Astrocyte of the hippocampus (primary cell): Measurements from ENCODE around the gene YEATS4.

Experiments used
- DNase-seq: peaks from one replicate; pipeline ENCODE4 v3.0.0; 2011; ENCODE audit warnings: low read depth, low spot score

YEATS4 gene

GRCh38 chr12:69342421-69342820, 17.1 kb upstream of the YEATS4 start:
- no peak for DNase-seq

GRCh38 chr12:69343357-69343756, 16.2 kb upstream of the YEATS4 start:
- no peak for DNase-seq

- DNase-seq = no peak
These were observed 15.5 kb upstream of the YEATS4 start for GRCh38 chr12:69343885-69344612.

GRCh38 chr12:69345077-69345476, 14.5 kb upstream of the YEATS4 start:
- no peak for DNase-seq

GRCh38 chr12:69345742-69346141, 13.8 kb upstream of the YEATS4 start:
- DNase-seq = no peak

GRCh38 chr12:69348162-69348938, 11.2 kb upstream of the YEATS4 start, which contains the start of gene LYZ:
Gene LYZ (plus strand): TSS chr12:69348381. CDS start chr12:69348409, 28 bp downstream.
- DNase-seq = no peak

GRCh38 chr12:69350002-69350626, 9.4 kb upstream of the YEATS4 start:
- DNase-seq = no peak

GRCh38 chr12:69350777-69351176, 8.8 kb upstream of the YEATS4 start:
- no peak for DNase-seq

GRCh38 chr12:69351462-69352236, 7.9 kb upstream of the YEATS4 start:
- DNase-seq = no peak

- DNase-seq = no peak
These were observed 6.6 kb upstream of the YEATS4 start for GRCh38 chr12:69352904-69353303.

GRCh38 chr12:69354172-69354555, 5.4 kb upstream of the YEATS4 start:
- no peak for DNase-seq

- no peak for DNase-seq
These were observed 4.9 kb upstream of the YEATS4 start for GRCh38 chr12:69354556-69355187.

- DNase-seq = no peak
These were observed 4.0 kb upstream of the YEATS4 start for GRCh38 chr12:69355363-69356028.

- DNase-seq = no peak
These were observed 767 bp downstream of the YEATS4 start for GRCh38 chr12:69360348-69360672.

- DNase-seq = no peak
These were observed 7.3 kb downstream of the YEATS4 start for GRCh38 chr12:69366796-69367195.

GRCh38 chr12:69368171-69368570, 8.6 kb downstream of the YEATS4 start:
- DNase-seq = no peak

GRCh38 chr12:69383074-69383473, 23.5 kb downstream of the YEATS4 start:
- no peak for DNase-seq

- no peak for DNase-seq
These were observed 25.5 kb downstream of the YEATS4 start for GRCh38 chr12:69385038-69385437.

GRCh38 chr12:69386921-69387320, 27.4 kb downstream of the YEATS4 start:
- no peak for DNase-seq

- peak; percentile 70 for DNase-seq
These were observed 28.8 kb downstream of the YEATS4 start for GRCh38 chr12:69388371-69388770.

GRCh38 chr12:69389831-69390230, 30.3 kb downstream of the YEATS4 start:
- DNase-seq = no peak
